ENCODE results near the gene VAMP3. TPM values are rescaled to one million over a fixed set of nuclear protein-coding genes. Genes with fewer than 3 reads are reported as not detected.
A peak's percentile ranks its signal among the peaks of the same experiment; 100 is the strongest.

VAMP3 gene
- total and polyA plus RNA-seq, 2 donors (not counting 1 experiment from before 2014, with no cell fraction given) = 22.4 to 49.6 TPM

- 8% methylated on average over 7 of the region's 12 CpGs for WGBS (ENCODE audit: insufficient coverage)
- H3K36me3 ChIP-seq (replicated peaks in 1 of 2; ENCODE audit: control extremely low read depth in 1 of 2, control insufficient read depth in 1 of 2, extremely low read depth in 1 of 2, insufficient read depth in 2 of 2, low read length in 1 of 2) = peaks cover 4 to 14% of the 10 kb centered on the region in 2 experiments
- intact Hi-C loops (cut with micrococcal nuclease) = loop anchor here (1.0 to 10.0 kb wide), 4 partner anchors 11 to 1043 kb away; partner anchors contain the start of genes PARK7 and RERE
- CTCF ChIA-PET = interaction anchor here (1.4 kb wide), 1 partner anchor 103 kb away, joined by 6 read pairs; no protein-coding TSS in a partner anchor
- TF ChIP-seq CTCF (IDR thresholded peaks at IDR 0.05) (no peak), EZH2 (IDR thresholded peaks at IDR 0.05; ENCODE audit: borderline replicate concordance, insufficient read depth, low read depth, low read length, poor library complexity, severe bottlenecking) (no peak)
- H3K9me3 Mint-ChIP-seq (ENCODE audit: insufficient read depth) = no peaks in the 10 kb centered on the region
- H3K4me3 ChIP-seq (ENCODE audit: control extremely low read depth in 1 of 5, extremely low read depth in 1 of 5, insufficient read depth in 1 of 5, low read depth in 2 of 5, low read length in 4 of 5) = peak overlapping the region; percentile 70 to 86 (median 77)
- no peaks in the 10 kb centered on the region for H3K27me3 Mint-ChIP-seq
- H3K9ac ChIP-seq (ENCODE audit: low read length) = peak overlapping the region; percentile 87
- POLR2A ChIA-PET = interaction anchor here (1.4 kb wide), 1 partner anchor 12 kb away, joined by 5 read pairs; the partner anchor contains the start of gene PER3
- DNase-seq (peak; percentile 9), ATAC-seq (ENCODE audit: low read depth) (no peak)
- H3K4me1 Mint-ChIP-seq = peaks cover 28% of the 10 kb centered on the region
- peak overlapping the region; percentile 87 for H3K4me3 Mint-ChIP-seq
- H3K4me1 ChIP-seq (ENCODE audit: control insufficient read depth in 2 of 2, insufficient read depth in 2 of 2, low read length in 2 of 2) = peaks cover 12 to 15% of the 10 kb centered on the region in 2 donors
- H3K79me2 ChIP-seq (ENCODE audit: control insufficient read depth, insufficient read depth, low read length) = peaks cover 22% of the 10 kb centered on the region
- no peaks in the 10 kb centered on the region for H3K9me3 ChIP-seq (ENCODE audit: control extremely low read depth in 1 of 3, control insufficient read depth in 2 of 3, insufficient read depth in 1 of 3, low read length in 2 of 3)
- peak overlapping the region; percentile 51 to 86 for H3K27ac ChIP-seq (ENCODE audit: low read length in 2 of 2)
- H3K4me2 ChIP-seq (replicated peaks; ENCODE audit: low read depth, low read length, poor library complexity, severe bottlenecking) = peak overlapping the region; percentile 97
- H3K27ac Mint-ChIP-seq = peak overlapping the region; percentile 71
- peak overlapping the region; percentile 87 for H2AFZ ChIP-seq (ENCODE audit: insufficient read depth, low read depth, low read length, poor library complexity, severe bottlenecking)
- peaks cover 16% of the 10 kb centered on the region for H4K20me1 ChIP-seq (ENCODE audit: control insufficient read depth, insufficient read depth, low read length, poor library complexity, severe bottlenecking)
- no peaks in the 10 kb centered on the region for H3K27me3 ChIP-seq (replicated peaks in 1 of 4; ENCODE audit: control extremely low read depth in 1 of 4, control insufficient read depth in 3 of 4, insufficient read depth in 4 of 4, low read length in 3 of 4)
Observed at GRCh38 chr1:7771823-7772299, 765 bp downstream of the VAMP3 start.

DNA sequence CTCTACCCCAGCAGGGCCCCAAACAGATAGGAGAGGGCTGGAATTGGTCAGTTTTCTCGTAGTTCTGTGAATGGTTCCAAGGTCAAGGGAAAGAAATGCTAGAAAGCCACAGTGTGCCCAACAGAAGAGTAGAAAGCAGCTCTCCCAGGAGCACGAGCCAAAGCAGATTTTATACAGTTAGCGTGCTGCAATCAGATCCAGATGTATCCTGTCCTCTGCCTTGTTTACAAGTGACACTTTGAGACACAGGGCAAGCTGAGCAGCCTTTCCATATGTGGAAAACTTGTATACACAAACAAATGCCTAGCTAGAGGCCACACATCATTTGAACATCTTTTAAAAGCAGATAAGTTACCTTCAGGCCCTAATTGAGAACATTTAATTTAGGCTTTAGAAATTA is 6.5 kb downstream of the VAMP3 start:
- Histone ChIP-seq H3K27ac (ENCODE audit: low read length in 2 of 2) (no peak overlapping the region), H3K4me3 (ENCODE audit: control extremely low read depth in 1 of 5, extremely low read depth in 1 of 5, insufficient read depth in 1 of 5, low read depth in 2 of 5, low read length in 4 of 5) (no peak overlapping the region), H4K20me1 (ENCODE audit: control insufficient read depth, insufficient read depth, low read length, poor library complexity, severe bottlenecking) (peaks cover 9% of the 10 kb centered on the region), H3K4me1 (ENCODE audit: control insufficient read depth in 2 of 2, insufficient read depth in 2 of 2, low read length in 2 of 2) (peaks cover 0 to 9% of the 10 kb centered on the region in 2 donors), H3K9me3 (ENCODE audit: control extremely low read depth in 1 of 3, control insufficient read depth in 2 of 3, insufficient read depth in 1 of 3, low read length in 2 of 3) (no peaks in the 10 kb centered on the region), H3K36me3 (replicated peaks in 1 of 2; ENCODE audit: control extremely low read depth in 1 of 2, control insufficient read depth in 1 of 2, extremely low read depth in 1 of 2, insufficient read depth in 2 of 2, low read length in 1 of 2) (peaks cover 16 to 44% of the 10 kb centered on the region in 2 experiments), H3K79me2 (ENCODE audit: control insufficient read depth, insufficient read depth, low read length) (peaks cover 10% of the 10 kb centered on the region), H3K9ac (ENCODE audit: low read length) (no peak overlapping the region), H3K27me3 (replicated peaks in 1 of 4; ENCODE audit: control extremely low read depth in 1 of 4, control insufficient read depth in 3 of 4, insufficient read depth in 4 of 4, low read length in 3 of 4) (no peaks in the 10 kb centered on the region), H3K4me2 (replicated peaks; ENCODE audit: low read depth, low read length, poor library complexity, severe bottlenecking) (no peak overlapping the region), H2AFZ (ENCODE audit: insufficient read depth, low read depth, low read length, poor library complexity, severe bottlenecking) (no peak overlapping the region)
- Mint-ChIP-seq H3K27ac (no peak overlapping the region), H3K9me3 (ENCODE audit: insufficient read depth) (no peaks in the 10 kb centered on the region), H3K27me3 (no peaks in the 10 kb centered on the region), H3K4me1 (peaks cover 24% of the 10 kb centered on the region), H3K4me3 (no peak overlapping the region)
- no peak for DNase-seq
- WGBS (ENCODE audit: insufficient coverage) = 95% methylated on average over 3 of the region's 3 CpGs
- no peak for ATAC-seq (ENCODE audit: low read depth)
- CTCF ChIA-PET = no interaction called here
- TF ChIP-seq CTCF (IDR thresholded peaks at IDR 0.05) = no peak
- no peak for TF ChIP-seq EZH2 (IDR thresholded peaks at IDR 0.05; ENCODE audit: borderline replicate concordance, insufficient read depth, low read depth, low read length, poor library complexity, severe bottlenecking)
- intact Hi-C loops (cut with micrococcal nuclease) = loop anchor here (10.0 kb wide), 1 partner anchor 1037 kb away; the partner anchor contains the start of gene RERE
- POLR2A ChIA-PET = no interaction called here
